Measurements from ENCODE around the gene CYP2S1.

DNA sequence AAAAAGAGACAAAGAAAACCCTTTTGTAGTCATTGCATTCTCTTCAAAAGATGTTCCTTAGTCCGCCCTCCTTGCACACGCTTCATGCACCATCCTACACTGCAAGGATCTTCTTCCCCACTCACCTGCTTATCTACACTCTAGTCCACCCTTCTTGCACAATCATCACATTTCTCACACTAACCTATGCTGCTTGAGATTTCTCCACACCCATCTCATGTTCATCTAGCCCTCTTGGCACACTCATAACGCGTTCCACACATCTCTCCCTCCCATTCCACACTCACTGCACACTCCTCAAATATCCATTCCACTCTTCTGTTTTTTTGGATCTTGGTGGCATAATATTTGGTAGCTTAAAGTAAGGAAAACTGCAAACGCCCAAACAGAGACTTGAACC is 48.8 kb downstream of the CYP2S1 start:
- TF ChIP-seq, protein P1, sequence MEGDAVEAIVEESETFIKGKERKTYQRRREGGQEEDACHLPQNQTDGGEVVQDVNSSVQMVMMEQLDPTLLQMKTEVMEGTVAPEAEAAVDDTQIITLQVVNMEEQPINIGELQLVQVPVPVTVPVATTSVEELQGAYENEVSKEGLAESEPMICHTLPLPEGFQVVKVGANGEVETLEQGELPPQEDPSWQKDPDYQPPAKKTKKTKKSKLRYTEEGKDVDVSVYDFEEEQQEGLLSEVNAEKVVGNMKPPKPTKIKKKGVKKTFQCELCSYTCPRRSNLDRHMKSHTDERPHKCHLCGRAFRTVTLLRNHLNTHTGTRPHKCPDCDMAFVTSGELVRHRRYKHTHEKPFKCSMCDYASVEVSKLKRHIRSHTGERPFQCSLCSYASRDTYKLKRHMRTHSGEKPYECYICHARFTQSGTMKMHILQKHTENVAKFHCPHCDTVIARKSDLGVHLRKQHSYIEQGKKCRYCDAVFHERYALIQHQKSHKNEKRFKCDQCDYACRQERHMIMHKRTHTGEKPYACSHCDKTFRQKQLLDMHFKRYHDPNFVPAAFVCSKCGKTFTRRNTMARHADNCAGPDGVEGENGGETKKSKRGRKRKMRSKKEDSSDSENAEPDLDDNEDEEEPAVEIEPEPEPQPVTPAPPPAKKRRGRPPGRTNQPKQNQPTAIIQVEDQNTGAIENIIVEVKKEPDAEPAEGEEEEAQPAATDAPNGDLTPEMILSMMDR (IDR thresholded peaks at IDR 0.05 in 4 of 5, conservative IDR thresholded peaks at IDR 0.05 in 1 of 5) = no peak
- no peak for TF ChIP-seq POLR2A (IDR thresholded peaks at IDR 0.05)
